Hepatocyte (in vitro differentiated cells): ENCODE results near the gene CD177.

Experiments used
- CTCF ChIP-seq: fragments of 200-600 bp; sonication (generic); IDR thresholded peaks from 2 replicates; pipeline ENCODE4 v1.5.1; 2016; ENCODE audit warnings: antibody characterized with exemption, mild to moderate bottlenecking; ENCODE audit not compliant: poor library complexity
- EZH2 ChIP-seq: fragments of 200-600 bp; sonication (generic); IDR thresholded peaks from 2 replicates; pipeline ENCODE4 v1.6.1; 2016; ENCODE audit warnings: antibody characterized with exemption, mild to moderate bottlenecking, borderline replicate concordance
- EZH2phosphoT487 ChIP-seq: fragments of 200-600 bp; sonication (generic); IDR thresholded peaks from one replicate; pipeline ENCODE4 v1.6.1; 2018; ENCODE audit warnings: antibody characterized with exemption, mild to moderate bottlenecking, low read depth, moderate library complexity; ENCODE audit not compliant: unreplicated experiment, severe bottlenecking

DNA sequence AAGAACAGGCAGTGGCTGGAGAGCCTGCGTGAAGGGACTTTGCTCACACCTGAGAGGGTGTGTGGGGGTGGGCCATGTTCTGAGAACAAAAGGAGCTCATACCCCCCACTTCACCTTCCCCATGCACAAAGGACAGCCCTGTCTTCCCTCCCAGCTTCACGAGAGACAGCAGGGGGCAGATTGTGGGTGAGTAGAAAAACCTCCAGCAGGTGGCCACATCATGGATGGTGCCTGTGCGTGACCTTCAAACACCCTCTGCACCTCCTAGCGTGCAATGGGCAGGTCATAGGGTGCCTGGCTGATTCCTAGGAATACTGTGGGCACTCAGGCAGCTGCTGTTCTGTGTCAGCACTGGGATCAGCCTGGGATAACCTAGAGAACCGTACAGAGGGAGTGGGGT is 47.8 kb upstream of the CD177 start:
- TF ChIP-seq EZH2 (no peak), CTCF (no peak), EZH2phosphoT487 (no peak)
